Measurements from ENCODE around the gene PHF2. TPM values are rescaled to one million over a fixed set of nuclear protein-coding genes. Genes with fewer than 3 reads are reported as not detected.
A peak's percentile ranks its signal among the peaks of the same experiment; 100 is the strongest.

The PHF2 gene
- total RNA-seq, 1 experiment from 2014 or later: 6.3 TPM

DNA sequence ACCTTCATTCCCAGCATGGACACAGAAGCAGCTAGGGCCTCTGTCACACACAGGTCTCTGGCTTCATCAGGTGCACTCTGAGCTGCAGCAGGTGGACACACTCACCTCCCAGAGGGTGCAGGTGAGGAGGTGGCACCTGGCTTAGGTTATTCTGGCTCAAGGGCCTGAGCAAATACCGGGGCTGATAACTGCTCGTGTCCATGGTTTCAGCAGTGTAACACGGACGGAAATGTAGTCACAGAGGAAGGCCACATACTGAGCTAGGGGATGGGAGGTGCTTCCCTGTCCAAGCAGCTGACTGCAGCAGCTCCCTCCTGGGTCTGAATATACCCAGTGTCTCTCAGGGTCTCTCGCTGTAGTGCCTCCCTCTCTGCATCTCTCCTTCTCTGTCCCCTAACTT lies 5.7 kb downstream of the PHF2 start:
- peak; percentile 58 for DNase-seq (ENCODE audit: low spot score)
- in situ Hi-C loops (cut with HindIII; ENCODE audit: low sequenced_read_pairs): no loop called here

GRCh38 chr9:93582550-93582949 lies 6.2 kb downstream of the PHF2 start:
- in situ Hi-C loops (cut with HindIII; ENCODE audit: low sequenced_read_pairs): no loop called here
- no peak for DNase-seq (ENCODE audit: low spot score)

DNA sequence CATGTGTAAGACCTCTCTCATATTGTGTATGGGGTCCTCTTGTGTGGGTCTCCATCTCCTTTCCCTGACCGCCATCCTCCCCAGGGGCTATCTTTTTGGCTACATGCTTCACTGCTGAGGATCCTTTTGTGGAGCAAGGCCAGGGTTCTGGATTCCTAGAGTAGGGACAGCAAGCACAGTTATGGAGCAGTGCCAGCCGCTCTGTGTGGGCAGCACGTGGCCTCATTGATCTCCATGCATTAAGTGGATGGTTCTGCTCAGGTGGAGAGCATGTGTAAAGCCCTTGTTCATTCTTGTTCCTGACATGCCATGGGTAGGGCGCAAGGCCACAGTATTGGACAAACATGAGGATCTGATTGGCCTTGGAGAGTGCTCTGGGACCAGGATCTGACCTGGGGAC lies 8.9 kb downstream of the PHF2 start:
- in situ Hi-C loops (cut with HindIII; ENCODE audit: low sequenced_read_pairs): no loop called here
- DNase-seq (ENCODE audit: low spot score): no peak

- no peak for DNase-seq (ENCODE audit: low spot score)
- in situ Hi-C loops (cut with HindIII; ENCODE audit: low sequenced_read_pairs): no loop called here
Measured at GRCh38 chr9:93585695-93586094, 9.3 kb downstream of the PHF2 start.

GRCh38 chr9:93586290-93587057 lies 10.1 kb downstream of the PHF2 start:
- in situ Hi-C loops (cut with HindIII; ENCODE audit: low sequenced_read_pairs): no loop called here
- DNase-seq (ENCODE audit: low spot score): peak; percentile 35

- no peak for DNase-seq (ENCODE audit: low spot score)
- in situ Hi-C loops (cut with HindIII; ENCODE audit: low sequenced_read_pairs): no loop called here
Measured at GRCh38 chr9:93587284-93587650, 10.9 kb downstream of the PHF2 start.

DNA sequence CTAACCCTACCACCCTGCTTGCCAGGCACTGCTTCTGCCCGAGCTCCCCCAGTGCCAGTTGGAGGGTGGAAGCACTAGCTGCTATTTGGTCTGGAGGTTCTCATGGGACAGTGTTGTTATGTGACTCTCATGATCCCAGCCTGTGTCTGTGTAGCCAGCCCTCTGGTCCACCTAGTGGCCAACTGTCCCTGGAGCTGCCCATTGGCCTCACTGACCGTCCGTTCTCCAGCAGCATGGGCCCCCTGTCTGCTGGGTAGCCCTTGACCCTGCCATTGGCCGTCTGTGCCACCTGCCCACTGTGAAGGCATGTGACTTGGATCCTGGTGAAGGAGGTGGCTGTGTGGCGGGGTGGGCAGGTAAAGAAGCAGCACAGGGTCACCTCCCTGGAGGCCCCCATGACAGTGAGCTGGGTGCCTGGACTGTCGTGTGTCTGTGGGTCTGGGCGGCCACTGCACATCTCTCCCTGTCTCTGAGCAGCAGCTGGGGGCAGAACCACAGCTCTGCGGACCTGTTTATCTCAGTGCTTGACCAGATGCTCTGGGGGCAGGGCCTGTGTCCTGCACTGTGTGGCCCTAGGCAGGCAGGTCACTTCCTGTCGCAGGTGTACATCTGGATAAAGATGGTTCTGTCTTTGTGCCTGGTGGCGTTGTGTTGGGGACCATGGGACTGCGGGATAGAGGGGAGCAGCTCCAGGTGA lies 11.4 kb downstream of the PHF2 start:
- in situ Hi-C loops (cut with HindIII; ENCODE audit: low sequenced_read_pairs): no loop called here
- DNase-seq (ENCODE audit: low spot score): peak; percentile 30

DNA sequence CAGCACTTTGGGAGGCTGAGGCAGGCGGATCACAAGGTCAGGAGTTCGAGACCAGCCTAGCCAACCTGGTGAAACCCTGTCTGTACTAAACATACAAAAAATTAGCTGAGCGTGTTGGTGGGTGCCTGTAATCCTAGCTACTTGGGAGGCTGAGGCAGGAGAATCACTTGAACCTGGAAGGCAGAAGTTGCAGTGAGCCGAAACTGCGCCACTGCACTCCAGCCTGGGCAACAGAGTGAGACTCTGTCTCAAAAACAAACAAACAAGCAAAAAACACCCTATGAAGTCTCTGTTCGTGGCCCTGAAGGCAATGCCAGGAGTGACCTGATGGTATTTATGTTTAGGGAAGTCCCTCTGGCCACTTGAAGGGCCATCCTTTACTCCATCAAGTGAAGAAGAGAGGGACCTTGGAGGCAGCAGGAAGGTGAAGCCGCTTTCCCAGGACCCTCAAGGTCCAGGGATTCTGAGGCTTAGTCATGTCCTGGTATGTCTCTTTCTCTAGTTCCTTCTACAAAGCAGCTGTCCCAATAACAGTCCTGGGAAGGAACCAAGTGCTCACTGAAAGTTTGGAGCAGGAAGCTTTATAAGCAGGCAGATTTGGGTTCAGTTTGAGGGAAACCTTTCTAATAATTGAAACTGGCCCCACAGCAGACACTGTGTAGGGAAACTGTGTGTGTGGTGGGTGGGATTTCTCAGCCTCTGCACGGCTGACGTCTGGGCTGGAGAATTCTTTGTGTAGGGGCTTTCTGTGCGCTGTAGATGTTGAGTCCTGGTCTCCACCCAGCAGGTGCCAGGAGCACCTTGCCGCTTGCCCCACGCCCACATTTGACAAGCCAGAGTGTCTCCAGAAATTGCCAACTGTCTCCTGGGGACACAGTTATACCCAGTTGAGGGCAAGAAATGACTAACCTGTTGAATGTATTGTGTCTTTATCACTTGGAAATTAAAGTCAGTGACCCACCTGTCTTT lies 12.5 kb downstream of the PHF2 start:
- no peak for DNase-seq (ENCODE audit: low spot score)
- in situ Hi-C loops (cut with HindIII; ENCODE audit: low sequenced_read_pairs): no loop called here

DNA sequence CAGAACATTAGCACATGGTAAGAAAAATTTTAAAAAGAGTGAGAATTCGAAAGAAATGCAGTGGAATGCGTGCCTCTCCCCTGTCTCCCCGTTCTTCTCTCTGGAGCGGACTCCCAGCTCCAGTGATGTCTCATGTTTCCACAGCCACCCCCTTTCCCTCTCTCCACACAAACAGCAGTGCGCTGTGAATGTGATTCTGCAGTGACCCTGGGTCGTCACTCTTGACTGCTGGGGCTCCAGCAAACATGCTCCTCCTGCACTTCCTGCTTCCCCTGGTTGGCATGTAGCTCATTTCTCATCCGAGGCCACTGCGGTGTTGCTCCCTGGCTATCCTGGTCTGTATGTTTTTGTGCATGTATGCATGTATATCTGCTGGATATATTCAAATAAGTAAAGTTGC lies 13.3 kb downstream of the PHF2 start:
- in situ Hi-C loops (cut with HindIII; ENCODE audit: low sequenced_read_pairs): no loop called here
- DNase-seq (ENCODE audit: low spot score): no peak

DNA sequence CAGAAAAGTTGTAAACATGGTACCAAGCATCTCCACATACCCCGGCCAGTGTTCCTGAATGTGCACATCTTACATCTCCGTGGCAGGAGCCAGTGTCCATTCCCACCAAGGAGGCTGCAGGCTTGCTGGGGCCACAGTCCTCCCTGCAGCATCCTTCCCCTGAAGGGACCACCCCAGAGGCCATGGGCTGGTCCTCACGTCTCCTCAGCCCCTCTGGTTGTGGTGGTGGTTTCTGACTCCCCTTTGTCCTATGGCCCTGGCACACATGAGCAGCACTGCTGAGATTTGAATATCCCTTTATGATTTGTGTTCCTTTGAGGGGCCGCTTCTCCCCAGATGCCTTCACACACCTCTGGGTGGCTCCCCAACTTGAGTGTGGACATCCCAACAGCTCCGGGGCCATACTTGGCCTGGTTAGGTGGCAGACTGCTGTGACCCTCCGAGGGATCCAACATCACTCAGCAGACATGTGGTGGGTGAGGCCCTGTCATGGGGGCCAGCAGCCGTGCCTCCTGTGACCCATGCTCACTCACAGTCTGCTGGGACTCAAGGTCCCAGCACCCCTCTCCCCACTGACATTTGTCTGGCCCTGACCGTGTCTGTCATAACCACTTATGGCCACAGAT lies 14.3 kb downstream of the PHF2 start:
- no peak for DNase-seq (ENCODE audit: low spot score)

DNA sequence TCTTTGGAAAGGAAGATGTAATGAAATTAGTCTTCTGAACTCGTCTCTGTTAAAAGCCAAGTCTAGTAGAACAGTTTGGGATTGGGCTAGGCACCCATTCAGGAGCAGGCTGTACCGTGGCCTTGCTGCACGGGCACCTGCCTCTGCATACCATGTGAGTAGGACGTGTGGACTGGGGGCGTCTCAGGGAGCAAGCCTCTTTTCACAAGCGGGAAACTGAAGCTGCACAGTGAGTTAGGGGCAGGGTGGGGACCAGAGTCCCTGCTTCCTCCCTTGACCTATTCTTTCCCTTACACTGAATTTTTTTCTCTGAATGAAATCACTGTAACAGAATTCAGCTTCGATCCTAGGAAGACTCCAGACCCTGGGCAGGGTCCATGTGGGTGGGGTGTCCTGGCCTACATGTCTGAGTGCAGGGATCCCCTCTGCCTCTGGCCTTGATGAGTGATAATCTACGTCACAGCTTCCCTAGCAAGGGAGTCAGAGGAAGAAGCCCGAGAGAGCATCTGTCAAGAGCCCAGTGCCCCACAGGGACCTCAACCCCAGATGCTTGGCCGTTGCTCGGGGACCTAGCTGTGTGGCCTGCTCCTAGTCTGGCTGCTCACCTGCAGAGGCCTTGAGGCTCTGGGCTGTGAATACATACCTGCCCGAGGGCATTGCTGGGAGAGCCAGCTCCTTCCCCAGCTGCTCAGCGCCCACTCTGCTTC lies 15.1 kb downstream of the PHF2 start:
- DNase-seq (ENCODE audit: low spot score): no peak

More for the DNA sequence above, 14.3 kb downstream of the PHF2 start:
- in situ Hi-C loops (cut with HindIII; ENCODE audit: low sequenced_read_pairs): no loop called here

DNA sequence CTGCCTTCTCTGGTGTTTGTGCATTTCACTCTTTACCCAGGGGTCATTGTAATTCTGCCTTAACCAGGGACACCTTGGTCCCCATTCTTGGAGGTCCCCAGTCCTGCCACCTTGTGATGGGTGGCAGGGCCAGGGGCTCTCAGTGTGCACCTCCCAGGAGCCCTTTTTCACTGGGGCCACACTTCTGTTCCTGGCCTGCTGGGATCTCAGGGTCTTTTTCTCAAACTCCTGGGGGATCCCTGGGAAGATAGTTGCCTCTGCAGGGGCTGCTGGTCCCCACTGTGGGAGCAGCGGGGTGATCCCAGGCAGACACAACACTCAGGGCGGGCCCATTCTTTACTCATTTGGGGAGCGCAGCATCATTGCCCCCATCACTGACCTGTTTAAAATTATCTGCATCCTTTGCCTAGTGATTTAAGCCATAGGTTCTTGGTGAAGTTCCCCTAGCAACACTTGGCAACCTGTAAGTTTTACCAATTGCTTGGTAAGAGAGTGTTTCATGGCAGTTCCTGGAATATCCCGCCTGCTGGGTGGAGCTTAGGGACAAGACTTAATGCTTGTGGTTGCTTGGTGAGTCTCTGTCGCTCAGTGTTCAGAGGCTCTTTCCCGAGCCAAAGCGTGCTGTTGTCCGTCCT lies 15.7 kb downstream of the PHF2 start:
- no peak for DNase-seq (ENCODE audit: low spot score)
- in situ Hi-C loops (cut with HindIII; ENCODE audit: low sequenced_read_pairs): no loop called here

More for the DNA sequence above, 15.1 kb downstream of the PHF2 start:
- in situ Hi-C loops (cut with HindIII; ENCODE audit: low sequenced_read_pairs): no loop called here

- DNase-seq (ENCODE audit: low spot score): peak; percentile 54
- in situ Hi-C loops (cut with HindIII; ENCODE audit: low sequenced_read_pairs): no loop called here
Measured at GRCh38 chr9:93592643-93593021, 16.2 kb downstream of the PHF2 start.

DNA sequence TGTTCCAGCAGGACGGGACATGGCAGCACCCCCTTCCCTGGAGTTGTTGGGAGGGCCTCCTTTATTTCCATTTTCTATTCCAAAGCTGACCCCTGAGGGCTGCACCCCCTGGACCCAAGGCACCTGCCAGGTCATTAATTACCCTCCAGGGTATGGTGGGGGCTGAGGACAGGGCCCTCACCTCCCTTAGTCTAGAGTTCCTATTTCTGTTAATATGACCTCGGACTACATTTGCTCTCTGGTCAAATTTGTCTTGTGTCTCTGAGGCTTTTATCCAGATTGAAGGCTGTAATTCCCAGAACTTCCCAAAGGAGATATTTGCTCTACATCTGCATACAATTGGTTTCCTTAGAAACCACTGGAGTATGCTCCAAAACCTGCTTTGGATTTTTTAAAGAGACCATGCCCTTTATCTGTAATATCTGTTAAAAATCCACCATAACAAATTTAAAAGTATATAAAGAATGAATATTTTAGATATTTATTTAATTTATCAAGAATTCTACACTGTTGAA lies 16.8 kb downstream of the PHF2 start:
- in situ Hi-C loops (cut with HindIII; ENCODE audit: low sequenced_read_pairs): no loop called here
- DNase-seq (ENCODE audit: low spot score): no peak

- DNase-seq (ENCODE audit: low spot score): no peak
Measured at GRCh38 chr9:93594041-93594756, 17.8 kb downstream of the PHF2 start.

GRCh38 chr9:93595461-93595860 lies 19.1 kb downstream of the PHF2 start:
- in situ Hi-C loops (cut with HindIII; ENCODE audit: low sequenced_read_pairs): no loop called here

More at GRCh38 chr9:93594041-93594756, 17.8 kb downstream of the PHF2 start:
- in situ Hi-C loops (cut with HindIII; ENCODE audit: low sequenced_read_pairs): no loop called here

DNA sequence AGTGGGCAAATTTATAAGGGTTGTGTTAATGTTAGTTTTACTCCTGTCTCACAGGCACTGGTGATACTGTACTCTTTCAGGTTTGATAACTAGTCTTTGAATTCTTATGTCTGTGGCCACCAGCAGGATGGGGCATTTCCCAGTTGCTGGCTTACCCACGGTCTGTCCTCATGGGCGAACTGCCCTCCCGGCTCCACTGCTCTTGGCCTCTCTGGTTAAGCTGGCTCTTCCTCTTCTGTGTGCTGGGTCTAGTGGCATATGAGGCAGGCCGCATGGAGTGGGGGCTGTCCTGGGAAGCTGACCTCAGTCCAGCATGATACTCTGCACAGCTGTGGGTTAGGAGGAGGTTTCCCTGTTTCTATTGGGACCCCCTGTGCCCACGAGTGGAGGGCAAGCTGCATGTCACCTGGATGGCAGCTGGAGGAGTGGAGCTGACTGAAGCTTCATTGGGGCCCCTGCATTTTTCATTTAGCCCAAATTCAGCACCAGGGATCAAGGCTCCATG lies 19.5 kb downstream of the PHF2 start:
- no peak for DNase-seq (ENCODE audit: low spot score)
- in situ Hi-C loops (cut with HindIII; ENCODE audit: low sequenced_read_pairs): no loop called here

More at GRCh38 chr9:93595461-93595860, 19.1 kb downstream of the PHF2 start:
- DNase-seq (ENCODE audit: low spot score): no peak
